ENCODE data around the gene DSP. TPM values are rescaled to one million over a fixed set of nuclear protein-coding genes. Genes with fewer than 3 reads are reported as not detected.

Gene DSP
- total and polyA plus RNA-seq, 2 of the 13 experiments (the other 11 are each of a cell fraction or from before 2014, with no cell fraction given): 89.8 to 117 TPM

DNA sequence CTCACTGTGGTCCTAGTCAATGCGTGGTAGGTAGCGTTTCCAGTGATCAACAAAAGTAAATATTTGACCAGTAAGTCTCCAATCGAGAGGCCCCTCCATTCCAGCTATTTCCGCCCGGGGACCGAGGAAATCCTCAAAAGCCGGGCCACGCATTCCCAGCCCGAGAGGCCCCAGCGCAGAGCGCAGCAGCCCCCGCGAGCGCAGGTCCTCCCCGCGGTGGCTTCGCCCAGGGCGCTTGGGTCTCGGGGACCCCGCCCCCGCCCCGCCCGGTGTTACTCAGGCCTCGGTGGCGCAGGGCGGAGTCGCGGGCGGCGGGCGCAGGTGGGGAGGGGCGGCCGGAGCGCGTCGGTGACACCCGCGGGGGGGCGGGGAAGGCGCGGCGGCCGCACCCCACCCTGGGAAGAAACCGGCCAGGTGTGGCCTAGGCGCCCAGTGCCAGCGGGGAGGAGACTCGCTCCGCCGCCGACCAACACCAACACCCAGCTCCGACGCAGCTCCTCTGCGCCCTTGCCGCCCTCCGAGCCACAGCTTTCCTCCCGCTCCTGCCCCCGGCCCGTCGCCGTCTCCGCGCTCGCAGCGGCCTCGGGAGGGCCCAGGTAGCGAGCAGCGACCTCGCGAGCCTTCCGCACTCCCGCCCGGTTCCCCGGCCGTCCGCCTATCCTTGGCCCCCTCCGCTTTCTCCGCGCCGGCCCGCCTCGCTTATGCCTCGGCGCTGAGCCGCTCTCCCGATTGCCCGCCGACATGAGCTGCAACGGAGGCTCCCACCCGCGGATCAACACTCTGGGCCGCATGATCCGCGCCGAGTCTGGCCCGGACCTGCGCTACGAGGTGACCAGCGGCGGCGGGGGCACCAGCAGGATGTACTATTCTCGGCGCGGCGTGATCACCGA, at the start of gene DSP (continued):
- TF ChIP-seq, protein P1, sequence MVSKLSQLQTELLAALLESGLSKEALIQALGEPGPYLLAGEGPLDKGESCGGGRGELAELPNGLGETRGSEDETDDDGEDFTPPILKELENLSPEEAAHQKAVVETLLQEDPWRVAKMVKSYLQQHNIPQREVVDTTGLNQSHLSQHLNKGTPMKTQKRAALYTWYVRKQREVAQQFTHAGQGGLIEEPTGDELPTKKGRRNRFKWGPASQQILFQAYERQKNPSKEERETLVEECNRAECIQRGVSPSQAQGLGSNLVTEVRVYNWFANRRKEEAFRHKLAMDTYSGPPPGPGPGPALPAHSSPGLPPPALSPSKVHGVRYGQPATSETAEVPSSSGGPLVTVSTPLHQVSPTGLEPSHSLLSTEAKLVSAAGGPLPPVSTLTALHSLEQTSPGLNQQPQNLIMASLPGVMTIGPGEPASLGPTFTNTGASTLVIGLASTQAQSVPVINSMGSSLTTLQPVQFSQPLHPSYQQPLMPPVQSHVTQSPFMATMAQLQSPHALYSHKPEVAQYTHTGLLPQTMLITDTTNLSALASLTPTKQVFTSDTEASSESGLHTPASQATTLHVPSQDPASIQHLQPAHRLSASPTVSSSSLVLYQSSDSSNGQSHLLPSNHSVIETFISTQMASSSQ (IDR thresholded peaks at IDR 0.05; ENCODE audit: low read depth): peak; percentile 76
- TF ChIP-seq, protein P1 (CRISPR knock-in tag; IDR thresholded peaks at IDR 0.05; ENCODE audit: borderline replicate concordance): peak; percentile 91
- TF ChIP-seq, protein P2, sequence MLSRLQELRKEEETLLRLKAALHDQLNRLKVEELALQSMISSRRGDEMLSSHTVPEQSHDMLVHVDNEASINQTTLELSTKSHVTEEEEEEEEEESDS (CRISPR knock-in tag; IDR thresholded peaks at IDR 0.05; ENCODE audit: borderline replicate concordance): peak; percentile 81; the same call in 1 of the 2 replicates
- TF ChIP-seq MTF2 (CRISPR knock-in tag; IDR thresholded peaks at IDR 0.05; ENCODE audit: borderline replicate concordance) (peak; percentile 85; the same call in 1 of the 2 replicates), MTA3 (CRISPR knock-in tag; IDR thresholded peaks at IDR 0.05) (no peak), CBX1 (IDR thresholded peaks at IDR 0.05; ENCODE audit: low read depth) (no peak), ZNF101 (CRISPR knock-in tag; IDR thresholded peaks at IDR 0.05; ENCODE audit: borderline replicate concordance, low read depth) (no peak), RXRB (CRISPR knock-in tag; IDR thresholded peaks at IDR 0.05; ENCODE audit: borderline replicate concordance) (peak; percentile 92), IKZF5 (CRISPR knock-in tag; IDR thresholded peaks at IDR 0.05) (peak; percentile 96), ZNF143 (CRISPR knock-in tag; IDR thresholded peaks at IDR 0.05) (no peak), ZNF597 (CRISPR knock-in tag; IDR thresholded peaks at IDR 0.05) (no peak), TFE3 (CRISPR knock-in tag; IDR thresholded peaks at IDR 0.05) (peak; percentile 86; the same call in 1 of the 2 replicates), ZNF782 (CRISPR knock-in tag; IDR thresholded peaks at IDR 0.05; ENCODE audit: borderline replicate concordance) (0 out of 2 replicates have a peak, but pooled peaks have one; percentile 52), DR1 (CRISPR knock-in tag; IDR thresholded peaks at IDR 0.05) (peak; percentile 55; the same call in 1 of the 2 replicates), THAP8 (CRISPR knock-in tag; IDR thresholded peaks at IDR 0.05; ENCODE audit: borderline replicate concordance) (peak; percentile 81; the same call in 1 of the 2 replicates), MXI1 (IDR thresholded peaks at IDR 0.05; ENCODE audit: borderline replicate concordance, low read depth, low read length) (peak; percentile 60; the same call in 2 of the 3 replicates)
